ENCODE results near the gene ASAP3.

Gene ASAP3

DNA sequence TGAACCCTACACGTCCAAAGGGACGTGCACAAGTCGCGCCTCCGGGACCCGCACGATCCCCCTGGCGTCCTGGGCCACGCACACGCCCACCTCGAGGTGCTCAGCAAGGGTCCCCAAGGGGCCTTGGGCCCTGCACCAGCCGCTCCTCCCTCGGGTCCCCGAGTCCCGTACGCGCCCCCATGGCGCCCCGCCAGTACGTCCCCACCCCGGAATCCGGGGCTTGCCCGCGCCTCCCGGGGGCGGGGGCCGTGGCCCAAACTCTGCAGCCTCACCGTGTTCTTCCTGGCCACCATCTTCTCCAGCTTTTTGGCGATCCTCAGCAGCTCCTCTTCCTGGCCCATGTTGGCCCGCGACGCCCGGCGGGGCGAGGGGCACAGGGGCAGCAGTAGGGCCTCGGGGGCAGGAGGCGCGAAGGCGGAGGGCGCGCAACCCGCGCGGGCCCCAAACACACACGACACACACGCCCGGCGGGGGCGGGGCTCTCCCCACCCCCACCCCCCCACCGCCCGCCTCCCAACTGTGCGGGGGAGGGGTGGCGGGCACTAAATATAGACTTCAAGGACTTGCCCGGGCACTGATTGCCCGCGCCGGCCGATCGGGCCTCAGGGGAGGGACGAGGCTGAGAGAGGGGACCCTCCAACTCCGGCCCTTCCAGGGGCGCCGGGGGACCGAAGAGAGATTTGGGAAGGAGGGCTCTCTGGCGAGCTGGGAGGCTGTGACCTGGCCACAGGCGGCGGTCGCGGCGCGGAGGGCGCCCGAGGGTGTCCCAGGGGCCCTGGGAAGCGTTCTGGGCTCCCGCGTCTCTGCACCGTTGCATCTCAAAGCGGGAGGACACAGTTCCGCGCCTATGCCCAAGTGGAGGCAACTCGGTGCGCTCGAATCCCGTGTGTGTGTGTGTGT is 59.4 kb downstream of the ASAP3 start, which contains the start of gene TCEA3:
Gene TCEA3 (minus strand): TSS at position 456 of the 900 bp plus-strand sequence. CDS start 115 bp downstream, at position 341.
- H3K79me2 ChIP-seq (ENCODE audit: low read length), result no peaks in the 10 kb centered on the region
- no peak within 1 kb of the TSS for H3K4me2 ChIP-seq (ENCODE audit: low read depth, low read length)
- H3K9me3 ChIP-seq (replicated peaks; ENCODE audit: insufficient read depth, low read length), result no peaks in the 10 kb centered on the region
- no peak within 1 kb of the TSS for H3K4me3 ChIP-seq (ENCODE audit: low read length)
- H3K9ac ChIP-seq (ENCODE audit: low read length), result no peak within 1 kb of the TSS
- no peak for TF ChIP-seq EZH2phosphoT487 (IDR thresholded peaks at IDR 0.05; ENCODE audit: low read length)
- TF ChIP-seq EZH2 (optimal IDR thresholded peaks at IDR 0.05; ENCODE audit: low read depth, low read length), result no peak
- TF ChIP-seq CTCF (IDR thresholded peaks at IDR 0.05; ENCODE audit: low read length), result no peak
- no peak within 1 kb of the TSS for H2AFZ ChIP-seq (ENCODE audit: low read length)
- no peaks in the 10 kb centered on the region for H3K36me3 ChIP-seq (replicated peaks; ENCODE audit: insufficient read depth, low read length)
- no peaks in the 10 kb centered on the region for H4K20me1 ChIP-seq (ENCODE audit: insufficient read depth, low read length)
- H3K4me1 ChIP-seq (ENCODE audit: low read length), result no peaks in the 10 kb centered on the region
- no peaks in the 10 kb centered on the region for H3K9me2 ChIP-seq (replicated peaks; ENCODE audit: insufficient read depth, low read length)
- peaks cover 36% of the 10 kb centered on the region for H3K27me3 ChIP-seq (replicated peaks; ENCODE audit: insufficient read depth, low read length)
- no peak for DNase-seq
- no peak within 1 kb of the TSS for H3K27ac ChIP-seq (ENCODE audit: low read length)
- no peaks in the 10 kb centered on the region for H3F3A ChIP-seq (ENCODE audit: insufficient read depth, low read length)

DNA sequence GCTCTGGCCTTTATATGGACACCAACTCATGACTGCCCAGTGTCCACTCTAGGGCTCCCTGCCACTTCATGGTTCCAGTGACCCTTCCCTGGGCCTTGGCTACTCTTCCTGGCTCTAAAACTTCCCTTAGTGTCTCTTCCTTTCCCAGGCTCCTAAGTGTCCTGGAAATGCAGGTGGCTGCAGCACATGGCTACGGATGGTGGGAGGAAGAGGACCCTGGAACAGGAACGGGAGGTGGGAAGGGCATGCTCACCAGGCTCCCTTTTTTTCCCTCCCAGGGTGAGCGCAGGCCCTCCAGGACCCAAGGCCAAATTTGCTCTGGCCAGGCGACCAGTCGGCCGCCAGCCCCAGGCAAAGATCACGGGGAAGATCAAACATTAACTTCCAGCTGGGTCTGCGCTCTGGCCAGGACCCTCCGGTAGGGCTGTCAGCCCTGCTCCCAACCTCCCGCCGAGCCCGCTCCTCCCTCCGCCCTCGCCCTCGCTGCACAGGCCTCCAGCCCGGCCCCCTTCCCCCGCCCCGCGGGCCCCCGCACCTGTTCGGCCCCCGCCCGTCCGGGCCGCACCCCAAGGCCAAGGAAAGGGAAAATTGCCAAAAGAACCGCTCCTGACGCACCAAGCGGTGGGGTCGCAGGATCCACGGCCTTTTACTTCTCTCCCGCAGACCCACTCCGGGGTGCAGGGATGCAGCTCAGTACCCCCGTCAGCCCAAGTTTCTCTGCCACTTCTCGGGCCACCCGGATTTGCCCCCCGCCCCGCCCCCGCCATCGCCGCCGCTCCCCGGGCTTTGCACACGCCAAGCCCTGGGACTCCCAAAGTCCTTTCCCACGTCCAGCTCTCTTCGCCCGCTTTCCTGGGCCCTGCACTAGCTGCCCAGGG is 60.3 kb downstream of the ASAP3 start:
- H3K9me2 ChIP-seq (replicated peaks; ENCODE audit: insufficient read depth, low read length), result no peaks in the 10 kb centered on the region
- H3K27me3 ChIP-seq (replicated peaks; ENCODE audit: insufficient read depth, low read length), result peaks cover 36% of the 10 kb centered on the region
- no peak for TF ChIP-seq CTCF (IDR thresholded peaks at IDR 0.05; ENCODE audit: low read length)
- H3K9ac ChIP-seq (ENCODE audit: low read length), result no peak overlapping the region
- H2AFZ ChIP-seq (ENCODE audit: low read length), result no peak overlapping the region
- H3K79me2 ChIP-seq (ENCODE audit: low read length), result no peaks in the 10 kb centered on the region
- H3K4me2 ChIP-seq (ENCODE audit: low read depth, low read length), result no peak overlapping the region
- H3K4me3 ChIP-seq (ENCODE audit: low read length), result no peak overlapping the region
- H3K27ac ChIP-seq (ENCODE audit: low read length), result no peak overlapping the region
- no peaks in the 10 kb centered on the region for H3K4me1 ChIP-seq (ENCODE audit: low read length)
- H4K20me1 ChIP-seq (ENCODE audit: insufficient read depth, low read length), result no peaks in the 10 kb centered on the region
- no peak for DNase-seq
- no peaks in the 10 kb centered on the region for H3K36me3 ChIP-seq (replicated peaks; ENCODE audit: insufficient read depth, low read length)
- no peaks in the 10 kb centered on the region for H3K9me3 ChIP-seq (replicated peaks; ENCODE audit: insufficient read depth, low read length)
- H3F3A ChIP-seq (ENCODE audit: insufficient read depth, low read length), result no peaks in the 10 kb centered on the region

- H2AFZ ChIP-seq (ENCODE audit: low read length), result no peak overlapping the region
- H3K9me3 ChIP-seq (replicated peaks; ENCODE audit: insufficient read depth, low read length), result no peaks in the 10 kb centered on the region
- no peak overlapping the region for H3K4me3 ChIP-seq (ENCODE audit: low read length)
- H3K9me2 ChIP-seq (replicated peaks; ENCODE audit: insufficient read depth, low read length), result no peaks in the 10 kb centered on the region
- no peak overlapping the region for H3K4me2 ChIP-seq (ENCODE audit: low read depth, low read length)
- H3K36me3 ChIP-seq (replicated peaks; ENCODE audit: insufficient read depth, low read length), result no peaks in the 10 kb centered on the region
- no peak overlapping the region for H3K9ac ChIP-seq (ENCODE audit: low read length)
- no peaks in the 10 kb centered on the region for H4K20me1 ChIP-seq (ENCODE audit: insufficient read depth, low read length)
- H3K27ac ChIP-seq (ENCODE audit: low read length), result no peak overlapping the region
- no peak for TF ChIP-seq EZH2 (optimal IDR thresholded peaks at IDR 0.05; ENCODE audit: low read depth, low read length)
- no peaks in the 10 kb centered on the region for H3K79me2 ChIP-seq (ENCODE audit: low read length)
- H3F3A ChIP-seq (ENCODE audit: insufficient read depth, low read length), result no peaks in the 10 kb centered on the region
- H3K4me1 ChIP-seq (ENCODE audit: low read length), result no peaks in the 10 kb centered on the region
- peaks cover 36% of the 10 kb centered on the region for H3K27me3 ChIP-seq (replicated peaks; ENCODE audit: insufficient read depth, low read length)
- DNase-seq, result no peak
Observed at GRCh38 chr1:23422941-23423340, 61.0 kb downstream of the ASAP3 start.

Measured in MM.1S (cell line).